OCI-LY3 (cell line): ENCODE measurements around the gene OR1L8.

Source experiments
- EZH2phosphoT487 ChIP-seq: fragments of 200-600 bp; shearing (Covaris generic); IDR thresholded peaks from 2 replicates; pipeline ENCODE4 v1.6.1; 2018; ENCODE audit warnings: antibody characterized with exemption, mixed run types, low read depth
- TF ChIP-seq, protein P1 (sequence below): fragments of 200-600, 300-600 bp; sonication (generic); IDR thresholded peaks from 2 replicates; pipeline ENCODE4 v1.5.1; 2014; ENCODE audit warnings: antibody characterized with exemption, low read length, low read depth

DNA sequence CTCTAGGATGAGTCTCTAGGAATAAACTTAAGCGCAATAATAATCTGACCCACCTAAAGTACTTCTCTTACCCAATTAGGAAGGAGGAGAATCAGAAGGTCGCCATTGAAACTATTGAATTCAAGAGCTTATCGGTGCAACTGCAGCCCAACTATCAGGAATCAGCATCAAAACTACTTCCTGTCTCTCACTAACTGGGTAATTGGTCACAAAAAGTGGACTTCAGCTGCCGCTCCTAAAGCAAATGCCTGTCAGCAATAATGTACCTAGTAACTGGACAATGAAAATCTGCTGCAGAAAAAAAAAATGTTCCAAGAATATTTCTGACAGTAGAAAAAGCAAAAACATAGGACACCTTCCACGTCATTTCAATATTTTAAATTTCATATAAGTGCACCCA is 3.3 kb downstream of the OR1L8 start:
- TF ChIP-seq, protein P1, sequence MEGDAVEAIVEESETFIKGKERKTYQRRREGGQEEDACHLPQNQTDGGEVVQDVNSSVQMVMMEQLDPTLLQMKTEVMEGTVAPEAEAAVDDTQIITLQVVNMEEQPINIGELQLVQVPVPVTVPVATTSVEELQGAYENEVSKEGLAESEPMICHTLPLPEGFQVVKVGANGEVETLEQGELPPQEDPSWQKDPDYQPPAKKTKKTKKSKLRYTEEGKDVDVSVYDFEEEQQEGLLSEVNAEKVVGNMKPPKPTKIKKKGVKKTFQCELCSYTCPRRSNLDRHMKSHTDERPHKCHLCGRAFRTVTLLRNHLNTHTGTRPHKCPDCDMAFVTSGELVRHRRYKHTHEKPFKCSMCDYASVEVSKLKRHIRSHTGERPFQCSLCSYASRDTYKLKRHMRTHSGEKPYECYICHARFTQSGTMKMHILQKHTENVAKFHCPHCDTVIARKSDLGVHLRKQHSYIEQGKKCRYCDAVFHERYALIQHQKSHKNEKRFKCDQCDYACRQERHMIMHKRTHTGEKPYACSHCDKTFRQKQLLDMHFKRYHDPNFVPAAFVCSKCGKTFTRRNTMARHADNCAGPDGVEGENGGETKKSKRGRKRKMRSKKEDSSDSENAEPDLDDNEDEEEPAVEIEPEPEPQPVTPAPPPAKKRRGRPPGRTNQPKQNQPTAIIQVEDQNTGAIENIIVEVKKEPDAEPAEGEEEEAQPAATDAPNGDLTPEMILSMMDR = no peak
- no peak for TF ChIP-seq EZH2phosphoT487
